Activated CD4-positive, alpha-beta T cell treated with anti-CD3 and anti-CD28 coated beads, Interleukin-2, Interleukin-6, amounts not matched to agents 100 ng/mL and 50 ng/mL, durations not matched to agents 16 hours and 8 hours (primary cell): ENCODE results near the gene EDEM1.

Experiments
- DNase-seq: peaks from one replicate; pipeline ENCODE4 v3.0.0-alpha.2; 2020

The EDEM1 gene

DNA sequence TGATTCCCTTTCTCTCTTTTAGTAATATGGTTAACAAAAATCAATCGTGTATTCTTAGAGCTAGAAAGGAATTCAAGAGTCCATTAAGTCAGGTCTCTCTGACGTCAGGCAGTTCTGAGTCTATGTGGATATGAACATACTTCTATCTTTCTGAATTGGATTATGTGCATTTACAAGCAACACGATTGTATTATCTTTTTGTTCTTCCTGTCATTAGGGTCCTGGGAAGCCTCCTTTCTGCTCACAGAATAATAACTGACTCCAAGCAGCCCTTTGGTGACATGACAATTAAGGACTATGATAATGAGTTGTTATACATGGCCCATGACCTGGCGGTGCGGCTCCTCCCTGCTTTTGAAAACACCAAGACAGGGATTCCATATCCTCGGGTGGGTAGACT lies 14.0 kb downstream of the EDEM1 start:
- no peak for DNase-seq

DNA sequence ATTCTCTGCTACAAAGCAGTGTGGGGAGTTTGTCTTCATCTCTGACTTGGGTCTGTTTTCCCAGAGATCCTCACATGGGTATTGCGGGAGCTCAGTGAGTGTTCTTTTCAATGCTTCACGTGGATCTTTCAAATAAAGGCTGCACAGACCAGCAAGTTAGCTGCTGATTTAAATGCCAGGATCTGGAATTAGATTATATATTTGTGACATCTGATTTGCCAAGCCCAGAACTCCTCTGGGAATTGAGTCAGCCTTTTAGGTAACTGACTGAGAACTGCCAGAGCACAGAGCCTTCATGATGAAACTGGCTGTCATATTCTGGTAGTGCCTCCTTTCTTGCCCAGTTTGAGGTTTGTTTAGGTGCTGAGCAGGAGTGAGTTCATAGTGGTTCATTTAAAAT lies 14.7 kb downstream of the EDEM1 start:
- DNase-seq = no peak

DNA sequence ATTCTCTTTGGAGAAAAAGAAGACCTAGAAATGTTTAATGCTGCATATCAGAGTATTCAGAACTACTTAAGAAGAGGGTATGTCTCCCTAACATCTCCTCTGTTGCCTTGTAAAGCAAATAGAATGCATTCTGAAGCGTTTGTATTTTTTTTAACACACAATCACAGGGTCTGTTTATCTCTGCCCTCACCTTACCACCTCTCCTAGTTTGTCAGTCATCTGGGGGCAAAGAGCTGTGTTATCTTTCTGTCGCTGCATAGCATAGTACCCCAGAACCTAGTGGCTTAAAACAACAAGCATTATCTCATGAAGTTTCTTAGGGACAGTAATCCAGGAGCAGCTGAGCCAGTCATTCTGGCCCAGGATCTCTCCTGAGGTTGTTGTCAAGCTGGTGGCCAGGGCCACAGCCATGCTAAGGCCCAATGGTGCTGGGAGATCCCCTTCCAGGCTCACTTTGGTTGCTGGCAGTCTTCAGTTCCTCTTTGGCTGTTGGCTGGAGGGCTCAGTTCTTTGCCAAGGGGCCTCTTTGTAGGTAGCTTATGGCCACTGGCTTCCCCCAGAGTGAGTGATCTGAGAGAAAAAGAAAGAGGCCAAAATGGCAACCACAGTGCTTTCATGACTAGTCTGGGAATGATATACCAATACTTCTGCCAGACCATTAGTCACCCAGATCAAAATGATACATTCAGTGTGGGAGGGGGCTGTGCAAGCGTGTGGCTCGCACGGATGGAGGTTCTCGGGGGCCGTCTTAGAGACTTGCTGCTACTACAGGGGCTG lies 17.8 kb downstream of the EDEM1 start:
- peak; percentile 27 for DNase-seq

DNA sequence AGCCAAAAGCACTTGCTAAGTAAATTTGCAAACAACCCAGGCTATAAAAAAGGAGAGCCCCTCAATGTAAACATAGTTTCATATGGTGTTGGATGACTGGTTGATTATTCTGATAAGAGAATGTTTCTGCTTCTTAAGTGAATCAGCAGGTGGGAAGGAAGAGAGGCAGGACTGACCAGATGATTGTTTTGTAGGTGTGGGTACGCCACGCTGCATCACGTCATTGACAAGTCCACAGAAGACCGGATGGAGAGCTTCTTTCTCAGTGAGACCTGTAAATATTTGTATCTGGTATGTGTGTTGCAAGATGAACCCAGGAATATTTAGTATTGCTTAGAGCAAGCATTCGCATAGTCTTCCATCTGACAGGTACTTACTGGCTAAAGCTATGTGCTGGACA lies 23.4 kb downstream of the EDEM1 start:
- no peak for DNase-seq

DNA sequence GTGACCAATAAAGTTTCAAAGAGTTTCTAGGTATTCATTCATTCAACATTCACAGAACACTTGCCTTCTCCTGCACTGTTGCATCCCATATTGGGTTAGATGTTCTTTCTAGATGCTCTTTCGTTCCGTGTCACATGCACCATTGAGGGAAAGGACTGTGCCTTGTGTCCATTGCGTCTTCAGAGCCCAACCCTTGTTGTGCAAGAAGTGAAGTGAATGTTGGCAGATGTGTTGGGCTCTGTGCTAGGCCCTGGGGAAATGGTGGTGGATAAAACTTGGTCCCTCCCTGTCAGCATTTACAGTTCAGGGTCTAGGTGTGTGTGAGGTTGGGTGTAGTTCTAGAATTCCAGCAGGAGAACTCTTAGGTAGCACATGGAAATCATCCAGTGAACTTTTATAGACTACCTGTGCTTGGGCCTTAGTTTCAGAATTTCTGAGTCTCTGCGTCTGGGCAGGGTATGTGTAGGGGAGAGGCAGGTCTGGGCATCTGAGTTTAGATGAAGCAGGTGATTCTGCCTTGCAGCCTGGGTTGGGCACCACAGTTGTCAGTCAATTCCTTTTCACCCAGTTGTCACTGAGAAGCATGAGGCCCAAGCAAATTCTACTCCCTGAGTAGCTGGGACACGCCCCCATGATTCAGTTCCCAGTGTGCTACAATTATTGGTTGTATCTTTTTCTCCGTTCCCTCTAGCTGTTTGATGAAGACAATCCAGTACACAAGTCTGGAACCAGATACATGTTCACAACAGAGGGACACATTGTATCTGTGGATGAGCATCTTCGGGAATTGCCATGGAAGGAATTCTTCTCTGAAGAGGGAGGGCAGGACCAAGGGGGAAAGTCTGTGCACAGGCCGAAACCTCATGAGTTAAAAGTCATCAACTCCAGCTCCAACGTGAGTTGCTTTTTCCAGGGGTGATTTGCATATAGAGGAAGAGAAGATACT lies 25.4 kb downstream of the EDEM1 start:
- DNase-seq = no peak

DNA sequence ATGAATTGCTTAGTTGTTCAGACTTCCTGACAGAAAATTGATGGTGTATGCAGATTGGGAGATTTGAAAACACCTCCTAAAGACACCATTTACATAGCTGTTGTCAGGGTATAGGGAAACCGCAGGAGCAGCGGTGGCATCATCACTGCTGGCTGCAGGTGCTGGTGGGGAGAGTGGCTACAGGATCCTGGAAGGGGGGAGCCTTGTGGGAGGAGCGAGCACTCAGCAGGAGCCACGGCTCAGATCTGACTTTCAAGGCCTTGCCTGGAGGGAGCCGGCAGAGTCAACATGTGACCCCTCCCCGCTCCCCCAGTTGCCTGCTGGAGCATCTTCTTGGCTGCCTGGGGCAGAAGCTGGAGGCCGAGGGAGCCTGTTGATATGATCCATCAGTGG lies 26.1 kb downstream of the EDEM1 start:
- DNase-seq = no peak

DNA sequence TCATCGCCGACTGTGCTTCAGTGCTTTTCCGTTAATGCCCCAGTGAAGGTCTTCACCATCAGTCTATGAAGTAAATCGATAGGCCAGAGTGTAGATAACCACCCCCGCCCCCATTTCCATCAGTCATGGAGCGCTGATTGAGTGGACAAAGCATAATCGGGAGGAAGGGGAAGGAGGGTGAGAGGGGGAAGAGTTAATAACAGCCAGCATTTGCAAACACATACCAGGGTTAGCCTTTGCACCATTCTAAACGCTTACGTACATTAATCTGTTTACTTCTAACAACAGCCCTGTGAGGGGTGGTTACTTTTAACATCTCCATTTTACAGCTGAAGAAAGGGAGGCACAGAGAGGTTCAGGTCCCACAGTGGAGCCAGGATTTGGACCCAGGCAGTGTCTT lies 26.8 kb downstream of the EDEM1 start:
- DNase-seq = no peak

DNA sequence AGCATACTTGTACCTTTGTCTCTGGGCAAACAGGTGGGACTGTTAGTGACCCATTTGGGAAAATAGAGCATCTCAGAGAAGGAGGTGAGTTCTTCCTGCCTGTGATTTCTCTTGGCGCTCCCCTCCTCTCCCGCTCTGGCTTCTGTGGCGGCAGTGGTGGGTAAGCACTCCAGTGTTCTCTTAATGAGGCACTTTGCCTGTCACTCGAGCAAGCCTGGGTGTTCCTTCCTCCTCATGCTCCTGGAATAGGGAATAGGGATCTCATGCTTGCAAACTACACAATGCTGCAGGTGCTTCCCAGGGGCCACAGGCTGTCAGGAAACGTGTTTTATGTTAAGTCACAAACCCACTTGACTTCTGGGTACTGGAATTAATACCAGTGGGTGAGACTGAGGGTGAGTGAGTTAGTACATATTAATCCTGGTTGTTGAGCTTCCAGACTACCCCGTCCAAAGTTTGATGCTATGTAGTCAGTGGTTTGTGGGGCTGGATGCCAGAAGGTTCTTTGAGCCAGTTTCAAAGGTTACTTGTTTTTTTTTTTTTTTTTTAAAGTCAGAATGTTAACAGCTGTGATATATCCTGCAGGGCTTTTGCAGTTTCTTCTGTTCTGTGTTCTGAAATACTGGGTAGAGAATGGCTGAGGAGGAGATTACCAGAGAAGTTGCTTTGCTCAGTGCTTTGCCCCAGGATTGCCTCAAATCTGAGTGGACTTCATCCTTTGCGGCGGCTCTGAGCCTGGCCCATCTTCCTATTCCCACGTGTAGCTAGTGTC lies 30.5 kb downstream of the EDEM1 start:
- no peak for DNase-seq

DNA sequence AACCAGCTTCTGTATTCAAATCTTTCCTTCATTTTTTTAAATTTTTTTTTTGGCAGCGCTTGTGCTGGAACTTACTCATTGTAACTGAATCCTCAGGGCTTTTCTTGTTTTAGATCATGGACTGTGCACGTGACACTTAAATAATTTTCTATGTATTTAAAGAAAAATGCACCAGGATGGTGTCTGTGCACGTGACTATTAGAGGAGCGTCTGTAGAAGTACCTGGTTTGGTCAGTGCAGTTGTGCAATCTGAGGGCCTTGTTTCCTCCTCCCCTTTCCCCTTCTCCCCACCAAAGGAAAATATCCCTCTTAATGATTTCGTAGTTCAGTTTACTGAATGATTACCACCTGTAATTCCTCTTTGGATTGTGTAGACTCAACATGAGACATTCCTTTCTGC lies 31.3 kb downstream of the EDEM1 start:
- DNase-seq = no peak

DNA sequence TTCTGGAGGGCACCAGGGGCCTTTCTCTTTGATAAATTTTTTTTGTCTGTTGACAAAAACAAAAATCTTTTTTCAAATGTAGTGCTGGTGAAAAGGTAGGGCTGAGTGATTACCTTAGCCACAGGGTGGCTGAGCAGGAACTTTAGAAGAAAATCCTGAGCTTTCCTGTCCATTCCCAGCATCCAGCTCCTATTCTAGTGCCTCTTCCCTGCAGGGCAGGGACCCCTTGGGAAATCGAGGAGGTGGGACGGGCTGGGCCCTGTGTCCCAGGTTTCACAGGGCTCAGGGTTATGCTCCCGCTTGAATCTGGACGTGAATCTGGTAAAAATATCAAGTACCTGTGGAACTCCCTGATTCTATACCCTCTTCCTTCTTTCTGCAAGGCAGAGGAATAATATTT lies 31.7 kb downstream of the EDEM1 start:
- DNase-seq = no peak

DNA sequence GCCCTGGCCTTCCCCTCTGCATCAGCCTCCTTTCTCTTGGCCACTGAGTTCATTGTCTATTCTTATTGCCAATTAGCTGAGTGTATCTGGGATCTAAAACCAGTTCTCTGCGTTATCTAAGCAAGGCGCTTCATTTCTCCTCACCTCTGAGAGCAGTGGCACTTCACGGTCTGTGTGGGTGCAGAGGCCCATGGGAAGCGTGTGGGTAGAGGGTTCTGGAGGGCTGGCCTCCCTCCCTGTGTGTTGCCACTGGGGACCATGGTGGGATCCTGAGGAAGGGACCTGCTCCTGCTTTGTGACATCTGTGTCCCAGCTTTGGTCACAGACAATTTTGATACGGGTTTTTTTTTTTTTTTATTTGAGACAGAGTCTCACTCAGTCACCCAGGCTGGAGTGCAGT lies 32.7 kb downstream of the EDEM1 start:
- no peak for DNase-seq

DNA sequence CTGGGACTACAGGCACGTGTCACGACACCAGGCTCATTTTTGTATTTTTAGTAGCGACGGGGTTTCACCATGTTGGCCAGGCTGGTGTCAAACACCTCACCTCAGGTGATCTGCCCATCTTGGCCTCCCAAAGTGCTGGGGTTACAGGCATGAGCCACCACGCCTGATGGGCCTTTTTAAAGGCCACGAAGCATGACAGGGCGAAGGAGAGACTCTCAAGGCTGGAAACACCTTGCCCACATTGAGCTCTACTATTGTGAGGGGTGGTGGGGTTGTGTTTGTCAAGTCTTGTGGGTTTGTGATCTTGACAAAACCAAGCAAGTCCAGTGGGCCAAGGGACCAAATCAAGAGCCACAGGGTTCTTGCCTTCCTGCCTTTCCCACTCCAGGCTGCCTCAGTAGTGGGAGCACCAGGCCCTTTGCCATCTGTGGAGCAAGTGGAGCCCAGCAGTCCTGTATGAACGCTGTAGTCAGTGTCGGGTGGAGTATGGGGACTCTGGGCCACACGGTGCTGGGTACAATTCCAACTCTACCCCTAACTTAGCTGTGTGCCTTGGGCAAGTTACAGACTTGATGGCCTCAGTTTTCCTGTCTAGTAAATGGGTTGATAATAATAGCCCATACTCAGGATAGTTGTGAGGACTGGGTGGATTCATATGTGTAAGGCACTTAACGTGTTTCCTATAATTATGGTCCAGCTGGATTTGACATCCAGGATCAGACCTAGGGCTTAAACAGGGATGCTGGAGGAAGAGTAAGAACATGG lies 33.3 kb downstream of the EDEM1 start:
- DNase-seq = no peak

DNA sequence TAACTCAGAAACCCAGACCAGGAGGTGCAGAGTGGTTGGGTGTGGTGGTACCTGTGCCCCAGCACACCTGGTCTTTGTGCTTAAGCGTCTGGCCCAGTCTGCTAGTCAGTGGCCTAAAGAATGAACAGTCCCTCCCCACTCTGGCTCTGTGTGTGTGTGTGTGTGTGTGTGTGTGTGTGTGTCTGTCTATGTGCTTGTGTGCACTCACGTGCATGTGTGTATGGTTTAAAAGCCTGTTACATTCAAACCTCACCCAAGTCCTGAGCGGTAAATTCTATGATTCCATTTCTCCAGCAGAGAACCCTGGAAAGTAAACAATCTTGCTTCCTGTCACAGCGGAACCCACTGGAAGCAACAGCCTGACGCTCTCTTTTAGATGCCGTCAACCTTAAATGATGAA lies 34.2 kb downstream of the EDEM1 start:
- no peak for DNase-seq

DNA sequence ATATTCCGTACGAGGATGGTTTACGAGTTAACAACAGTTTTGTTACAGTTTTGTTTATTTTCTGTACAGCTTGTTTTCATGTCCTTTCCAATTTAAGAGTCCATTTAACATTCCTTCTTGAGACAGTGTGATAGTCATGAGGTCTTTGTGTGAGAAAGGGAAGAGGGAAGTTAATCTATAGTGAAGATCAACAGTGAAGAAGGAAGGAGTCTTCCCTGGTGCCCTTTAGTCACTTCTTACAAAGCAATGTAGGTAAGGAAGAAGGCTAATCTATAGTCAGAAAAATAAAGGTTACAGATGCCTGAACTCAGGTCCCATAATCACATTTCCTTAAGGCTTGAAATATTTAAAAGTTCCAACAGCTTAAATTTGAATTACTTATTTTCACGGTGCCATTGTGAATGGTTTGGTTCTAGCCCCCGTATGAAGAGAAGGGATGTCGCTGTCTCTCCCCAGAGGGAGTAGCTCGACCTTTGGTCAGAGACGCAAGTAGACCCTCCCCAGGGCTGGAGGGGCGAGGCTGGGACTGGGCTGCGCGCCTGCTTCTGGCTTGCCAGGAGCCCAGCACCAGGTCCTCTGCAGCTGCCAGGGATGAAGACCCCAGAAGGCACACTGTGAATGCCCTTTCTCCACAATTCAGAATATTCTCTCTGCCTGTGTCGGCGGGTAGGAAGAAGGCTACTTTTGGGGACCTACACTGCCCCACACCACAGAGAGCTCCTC lies 34.9 kb downstream of the EDEM1 start:
- DNase-seq = no peak

DNA sequence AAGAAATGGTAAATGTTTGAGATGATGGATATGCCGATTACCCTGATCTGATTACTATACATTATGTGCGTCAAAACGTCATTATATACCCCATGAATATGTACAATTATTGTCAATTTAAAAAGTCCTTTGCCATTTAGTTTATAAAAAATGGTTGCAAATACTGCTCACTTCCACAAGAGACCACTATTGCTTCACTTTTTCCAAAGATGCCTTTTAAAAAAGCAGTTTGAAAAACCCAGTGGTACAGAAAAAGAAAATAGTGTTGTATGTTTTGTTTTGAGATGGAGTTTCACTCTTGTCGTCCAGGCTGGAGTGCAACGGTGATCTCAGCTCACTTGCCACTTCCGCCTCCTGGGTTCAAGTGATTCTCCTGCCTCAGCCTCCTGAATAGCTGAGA lies 39.3 kb downstream of the EDEM1 start:
- DNase-seq = peak; percentile 23

DNA sequence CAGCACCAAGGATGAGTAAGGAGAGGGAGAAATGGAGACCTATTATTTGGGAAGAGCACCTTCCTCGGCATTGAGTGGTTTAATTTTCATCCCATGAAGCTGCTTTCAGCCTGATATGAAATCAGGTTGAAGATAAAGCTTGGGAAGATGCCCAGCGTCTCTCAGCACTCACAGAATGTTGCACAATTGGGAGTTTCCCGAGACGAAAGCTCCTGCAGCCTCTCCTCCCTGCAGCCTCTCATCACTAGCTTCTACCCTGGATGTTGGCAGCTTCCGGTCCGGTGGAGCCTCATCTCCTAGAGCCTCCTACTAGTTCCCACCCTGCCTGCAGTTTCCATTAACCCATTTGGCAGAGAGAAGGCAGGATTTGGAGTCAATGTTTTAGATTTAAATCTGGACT lies 40.3 kb downstream of the EDEM1 start:
- DNase-seq = no peak

DNA sequence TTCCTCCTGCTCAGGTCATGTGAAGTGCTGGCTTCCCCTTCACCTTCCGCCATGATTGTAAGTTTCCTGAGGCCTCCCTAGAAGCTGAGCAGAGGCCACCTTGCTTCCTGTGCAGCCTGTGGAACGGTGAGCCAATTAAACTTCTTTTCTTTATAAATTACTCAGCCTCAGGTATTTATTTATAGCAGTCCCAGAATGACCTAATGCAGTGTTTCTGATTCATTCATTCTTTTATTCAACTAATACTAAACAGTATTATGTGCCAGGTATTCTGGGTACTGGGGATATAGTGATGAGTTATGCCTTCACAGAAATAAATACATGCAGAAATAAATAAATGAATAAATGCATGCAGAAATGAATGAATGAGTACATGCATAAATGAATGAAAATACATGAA lies 41.9 kb downstream of the EDEM1 start:
- no peak for DNase-seq

DNA sequence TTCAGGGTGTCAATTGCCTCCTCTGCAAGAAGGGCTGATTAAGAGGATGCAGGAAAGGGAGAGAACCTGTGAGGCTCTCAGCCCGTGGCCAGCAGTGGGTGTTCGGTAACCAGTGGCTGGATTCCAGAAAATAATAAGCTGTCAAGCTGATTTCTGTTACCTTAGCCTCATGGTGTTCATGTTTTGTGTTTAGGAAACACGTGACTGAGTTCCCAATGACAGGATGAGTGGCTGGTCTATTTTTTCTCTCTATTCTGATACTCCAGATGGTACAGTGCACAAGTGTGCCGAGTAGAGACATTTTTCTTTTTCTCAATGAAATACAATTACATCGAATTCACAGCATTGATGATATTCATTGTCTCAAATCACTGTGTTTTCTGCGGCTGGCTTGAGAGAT lies 43.6 kb downstream of the EDEM1 start:
- DNase-seq = no peak

DNA sequence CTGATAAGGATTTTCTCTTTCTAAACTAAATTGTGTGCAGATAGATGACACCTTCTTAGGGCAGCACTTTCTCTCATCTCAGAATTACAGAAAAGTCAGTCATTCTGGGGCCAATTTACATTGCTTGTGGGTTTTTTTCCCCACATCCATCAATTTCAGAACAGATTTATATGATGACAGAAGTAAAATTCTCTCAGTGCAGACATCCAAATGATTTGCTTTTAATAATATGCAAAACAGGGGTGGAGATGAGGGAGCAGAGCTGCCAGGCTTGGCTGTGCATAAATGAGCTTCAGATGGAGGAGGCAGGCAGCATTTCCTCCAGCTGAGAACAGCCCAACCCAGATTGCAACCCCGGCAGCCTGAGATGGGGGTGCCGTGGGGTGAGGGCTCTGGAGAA lies 44.0 kb downstream of the EDEM1 start:
- no peak for DNase-seq

DNA sequence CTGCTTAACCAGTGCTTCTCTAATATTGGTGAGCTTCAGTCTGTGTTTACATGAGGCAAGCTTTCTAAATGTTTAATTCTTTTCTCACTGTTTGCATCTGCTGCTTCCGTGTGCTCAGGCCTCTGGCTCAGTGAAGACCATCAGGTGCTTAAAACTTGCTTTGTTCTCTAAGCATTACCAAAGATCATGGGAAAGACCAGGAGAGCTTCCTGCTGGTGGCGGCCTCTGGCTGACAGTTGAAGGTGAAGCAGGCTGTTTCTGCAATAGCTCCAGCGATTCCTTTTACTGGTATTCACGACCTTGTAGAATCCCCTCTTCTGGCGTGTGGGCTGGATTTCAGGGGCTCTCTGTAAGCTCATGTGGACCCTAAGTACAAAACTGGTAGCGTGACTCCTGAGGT lies 45.1 kb downstream of the EDEM1 start:
- no peak for DNase-seq

DNA sequence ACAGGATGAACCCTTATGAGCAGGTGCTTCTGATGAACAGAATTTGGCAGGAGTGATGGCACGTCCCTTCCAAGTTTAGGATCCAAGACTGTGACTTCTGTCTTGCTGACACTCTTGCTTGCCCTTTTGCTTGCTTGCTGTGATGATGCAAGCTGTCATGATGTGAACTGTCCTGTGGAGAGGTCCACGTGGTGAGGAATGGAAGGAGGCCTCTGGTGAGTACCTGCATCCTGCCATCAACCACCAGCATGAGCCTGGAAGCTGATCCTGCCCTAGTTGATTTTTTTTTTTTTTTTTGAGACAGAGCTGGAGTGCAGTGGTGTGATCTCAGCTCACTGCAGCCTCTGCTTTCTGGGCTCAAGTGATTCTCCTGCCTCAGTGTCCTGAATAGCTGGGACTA lies 45.5 kb downstream of the EDEM1 start:
- no peak for DNase-seq

DNA sequence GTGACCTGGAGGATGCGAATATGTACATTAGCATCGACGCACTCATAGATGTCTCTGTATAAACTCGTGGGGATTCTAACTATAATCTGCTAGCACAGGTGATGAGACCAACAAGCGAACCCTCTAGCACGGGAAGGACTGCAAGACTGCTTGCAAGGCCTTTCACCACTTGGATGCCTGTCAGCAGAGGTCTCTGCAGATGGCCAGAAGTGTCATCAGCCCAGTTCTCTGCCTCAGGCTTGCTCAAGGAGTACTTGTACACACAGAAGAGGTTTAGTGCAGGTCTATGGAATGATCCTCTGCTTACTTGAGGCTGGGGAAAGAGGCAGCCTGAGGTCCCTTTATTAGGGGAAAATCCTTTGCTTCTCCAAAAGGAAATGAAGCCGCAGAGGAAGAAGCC lies 48.1 kb downstream of the EDEM1 start:
- no peak for DNase-seq
